ENCODE measurements around the gene CABCOCO1.

The CABCOCO1 gene

GRCh38 chr10:61705022-61705613, 42.4 kb downstream of the CABCOCO1 start:
- TF ChIP-seq CEBPB (IDR thresholded peaks at IDR 0.05) (no peak), USF1 (IDR thresholded peaks at IDR 0.05) (no peak), TAF1 (IDR thresholded peaks at IDR 0.05; ENCODE audit: low read depth) (no peak), FOXM1 (IDR thresholded peaks at IDR 0.05; ENCODE audit: borderline replicate concordance, low read depth) (no peak), TEAD4 (IDR thresholded peaks at IDR 0.05) (no peak), REST (IDR thresholded peaks at IDR 0.05; ENCODE audit: low read depth) (no peak)

- TF ChIP-seq EGR1 (IDR thresholded peaks at IDR 0.05) (no peak), NFIC (IDR thresholded peaks at IDR 0.05) (no peak), USF1 (IDR thresholded peaks at IDR 0.05) (no peak), YY1 (IDR thresholded peaks at IDR 0.05; ENCODE audit: low read depth) (no peak), EP300 (IDR thresholded peaks at IDR 0.05; ENCODE audit: borderline replicate concordance) (no peak), FOXM1 (IDR thresholded peaks at IDR 0.05; ENCODE audit: borderline replicate concordance, low read depth) (no peak), RAD21 (IDR thresholded peaks at IDR 0.05; ENCODE audit: low read depth) (no peak), MAX (IDR thresholded peaks at IDR 0.05) (no peak), REST (IDR thresholded peaks at IDR 0.05; ENCODE audit: low read depth) (no peak), CEBPB (IDR thresholded peaks at IDR 0.05) (no peak)
Measured at GRCh38 chr10:61708846-61709245, 46.1 kb downstream of the CABCOCO1 start.

- no peak for TF ChIP-seq EP300 (IDR thresholded peaks at IDR 0.05; ENCODE audit: borderline replicate concordance)
- no peak for TF ChIP-seq NFIC (IDR thresholded peaks at IDR 0.05)
- no peak for TF ChIP-seq RAD21 (IDR thresholded peaks at IDR 0.05; ENCODE audit: low read depth)
- TF ChIP-seq TEAD4 (IDR thresholded peaks at IDR 0.05): no peak
- no peak for TF ChIP-seq CREB1 (IDR thresholded peaks at IDR 0.05; ENCODE audit: low read depth)
- no peak for TF ChIP-seq TAF1 (IDR thresholded peaks at IDR 0.05; ENCODE audit: low read depth)
Measured at GRCh38 chr10:61719906-61720305, 57.2 kb downstream of the CABCOCO1 start.

- TF ChIP-seq MAX (IDR thresholded peaks at IDR 0.05) (no peak), ZBTB7A (IDR thresholded peaks at IDR 0.05; ENCODE audit: low read depth) (no peak), EP300 (IDR thresholded peaks at IDR 0.05; ENCODE audit: borderline replicate concordance) (no peak), TEAD4 (IDR thresholded peaks at IDR 0.05) (no peak), REST (IDR thresholded peaks at IDR 0.05; ENCODE audit: low read depth) (no peak), YY1 (IDR thresholded peaks at IDR 0.05; ENCODE audit: low read depth) (no peak), FOXM1 (IDR thresholded peaks at IDR 0.05; ENCODE audit: borderline replicate concordance, low read depth) (no peak), CREB1 (IDR thresholded peaks at IDR 0.05; ENCODE audit: low read depth) (no peak), RAD21 (IDR thresholded peaks at IDR 0.05; ENCODE audit: low read depth) (no peak), EGR1 (IDR thresholded peaks at IDR 0.05) (no peak), TAF1 (IDR thresholded peaks at IDR 0.05; ENCODE audit: low read depth) (no peak), TCF12 (IDR thresholded peaks at IDR 0.05; ENCODE audit: low read depth) (no peak)
Measured at GRCh38 chr10:61721431-61721830, 58.7 kb downstream of the CABCOCO1 start.

GRCh38 chr10:61729596-61729995, 66.9 kb downstream of the CABCOCO1 start:
- TF ChIP-seq TEAD4 (IDR thresholded peaks at IDR 0.05) (no peak), ZBTB7A (IDR thresholded peaks at IDR 0.05; ENCODE audit: low read depth) (no peak), EGR1 (IDR thresholded peaks at IDR 0.05) (no peak), REST (IDR thresholded peaks at IDR 0.05; ENCODE audit: low read depth) (no peak), USF1 (IDR thresholded peaks at IDR 0.05) (no peak), RAD21 (IDR thresholded peaks at IDR 0.05; ENCODE audit: low read depth) (no peak), TCF12 (IDR thresholded peaks at IDR 0.05; ENCODE audit: low read depth) (no peak), YY1 (IDR thresholded peaks at IDR 0.05; ENCODE audit: low read depth) (no peak), MAX (IDR thresholded peaks at IDR 0.05) (no peak)
